ENCODE measurements around the gene SMAD9.

Gene SMAD9

GRCh38 chr13:36834299-36834698 lies 85.7 kb downstream of the SMAD9 start:
- Histone ChIP-seq H3K27ac (ENCODE audit: low read length) (no peak overlapping the region), H3K27me3 (ENCODE audit: low read depth, low read length) (no peaks in the 10 kb centered on the region), H3K79me2 (ENCODE audit: low read length) (no peaks in the 10 kb centered on the region), H4K20me1 (ENCODE audit: insufficient read depth, low read length) (0 out of 2 replicates have a peak, but pooled peaks cover 2% of the 10 kb centered on the region), H3K4me3 (ENCODE audit: low read length) (no peak overlapping the region), H2AFZ (ENCODE audit: low read depth, low read length) (no peak overlapping the region), H3K4me1 (ENCODE audit: low read length) (peaks cover 6% of the 10 kb centered on the region), H3K4me2 (ENCODE audit: low read length) (no peak overlapping the region), H3K9me3 (ENCODE audit: insufficient read depth, low read length) (no peaks in the 10 kb centered on the region), H3K36me3 (replicated peaks; ENCODE audit: low read depth, low read length) (peaks cover 36% of the 10 kb centered on the region), H3K9ac (ENCODE audit: low read length) (no peak overlapping the region)
- no peak for TF ChIP-seq CTCF (IDR thresholded peaks at IDR 0.05; ENCODE audit: low read depth, low read length)
- no peak for TF ChIP-seq EZH2phosphoT487 (IDR thresholded peaks at IDR 0.05; ENCODE audit: low read depth)

- Histone ChIP-seq H3K27ac (ENCODE audit: low read length) (no peak overlapping the region), H3K4me1 (ENCODE audit: low read length) (peaks cover 6% of the 10 kb centered on the region), H3K4me3 (ENCODE audit: low read length) (no peak overlapping the region), H3K79me2 (ENCODE audit: low read length) (no peaks in the 10 kb centered on the region; the same call in 1 of the 2 replicates), H3K4me2 (ENCODE audit: low read length) (no peak overlapping the region), H2AFZ (ENCODE audit: low read depth, low read length) (no peak overlapping the region), H3K27me3 (ENCODE audit: low read depth, low read length) (no peaks in the 10 kb centered on the region), H4K20me1 (ENCODE audit: insufficient read depth, low read length) (0 out of 2 replicates have a peak, but pooled peaks cover 2% of the 10 kb centered on the region), H3K36me3 (replicated peaks; ENCODE audit: low read depth, low read length) (peaks cover 54% of the 10 kb centered on the region), H3K9me3 (ENCODE audit: insufficient read depth, low read length) (no peaks in the 10 kb centered on the region), H3K9ac (ENCODE audit: low read length) (no peak overlapping the region)
- no peak for TF ChIP-seq EZH2phosphoT487 (IDR thresholded peaks at IDR 0.05; ENCODE audit: low read depth)
- no peak for TF ChIP-seq CTCF (IDR thresholded peaks at IDR 0.05; ENCODE audit: low read depth, low read length)
Observed at GRCh38 chr13:36831291-36831690, 88.7 kb downstream of the SMAD9 start.

- Histone ChIP-seq H3K4me3 (ENCODE audit: low read length) (no peak overlapping the region), H3K79me2 (ENCODE audit: low read length) (peaks cover 6% of the 10 kb centered on the region), H3K36me3 (replicated peaks; ENCODE audit: low read depth, low read length) (peaks cover 48% of the 10 kb centered on the region), H2AFZ (ENCODE audit: low read depth, low read length) (no peak overlapping the region), H3K4me2 (ENCODE audit: low read length) (no peak overlapping the region), H3K9me3 (ENCODE audit: insufficient read depth, low read length) (no peaks in the 10 kb centered on the region), H4K20me1 (ENCODE audit: insufficient read depth, low read length) (peaks cover 6% of the 10 kb centered on the region; the same call in 1 of the 2 replicates), H3K4me1 (ENCODE audit: low read length) (peaks cover 1% of the 10 kb centered on the region; the same call in 1 of the 2 replicates), H3K27ac (ENCODE audit: low read length) (no peak overlapping the region), H3K27me3 (ENCODE audit: low read depth, low read length) (no peaks in the 10 kb centered on the region), H3K9ac (ENCODE audit: low read length) (no peak overlapping the region)
- TF ChIP-seq CTCF (IDR thresholded peaks at IDR 0.05; ENCODE audit: low read depth, low read length) (no peak), EZH2phosphoT487 (IDR thresholded peaks at IDR 0.05; ENCODE audit: low read depth) (no peak)
Observed at GRCh38 chr13:36829753-36830152, 90.3 kb downstream of the SMAD9 start.

GRCh38 chr13:36822785-36823184 lies 97.3 kb downstream of the SMAD9 start:
- Histone ChIP-seq H3K27ac (ENCODE audit: low read length) (no peak overlapping the region), H3K4me3 (ENCODE audit: low read length) (no peak overlapping the region), H4K20me1 (ENCODE audit: insufficient read depth, low read length) (peaks cover 34% of the 10 kb centered on the region), H3K36me3 (replicated peaks; ENCODE audit: low read depth, low read length) (peaks cover 29% of the 10 kb centered on the region), H2AFZ (ENCODE audit: low read depth, low read length) (no peak overlapping the region), H3K4me2 (ENCODE audit: low read length) (no peak overlapping the region), H3K4me1 (ENCODE audit: low read length) (peaks cover 24% of the 10 kb centered on the region), H3K9me3 (ENCODE audit: insufficient read depth, low read length) (no peaks in the 10 kb centered on the region), H3K79me2 (ENCODE audit: low read length) (peaks cover 63% of the 10 kb centered on the region), H3K27me3 (ENCODE audit: low read depth, low read length) (no peaks in the 10 kb centered on the region), H3K9ac (ENCODE audit: low read length) (no peak overlapping the region)
- TF ChIP-seq CTCF (IDR thresholded peaks at IDR 0.05; ENCODE audit: low read depth, low read length) (no peak), EZH2phosphoT487 (IDR thresholded peaks at IDR 0.05; ENCODE audit: low read depth) (no peak)

All from OCI-LY3 (cell line).